Tibial nerve (tissue), 4 donors: Measurements from ENCODE around the gene QSER1. TPM values are rescaled to one million over a fixed set of nuclear protein-coding genes. Genes with fewer than 3 reads are reported as not detected.
A peak's percentile ranks its signal among the peaks of the same experiment; 100 is the strongest.
"Not testable (repeated sequence)": the region's sequence is repeated elsewhere in the genome, so short reads cannot be mapped to it uniquely, and the experiment has no call there.

Source experiments
- DNase-seq, 2 donors: peaks; one replicate each; pipeline ENCODE4 v3.0.0-alpha.2; 2019; ENCODE audit warnings: low spot score in 2 of 2
- H3K27ac ChIP-seq, 4 donors: fragments of 200-600 bp; sonication (generic) in 3 of 4; one replicate each; pipeline ENCODE4 v1.5.1; 2017 to 2019; ENCODE audit warnings: mild to moderate bottlenecking in 1 of 4
- H3K27me3 ChIP-seq, 2 donors: fragments of 200-600 bp; sonication (generic) in 1 of 2; one replicate each; pipeline versions ENCODE4 v1.5.1 to v1.6.0; 2017 to 2019
- H3K36me3 ChIP-seq, 3 donors: fragments of 200-600 bp; sonication (generic); one replicate each; pipeline ENCODE4 v1.5.1; 2018 to 2019
- H3K4me1 ChIP-seq, 4 donors: fragments of 200-600 bp; sonication (generic) in 3 of 4; one replicate each; pipeline ENCODE4 v1.5.1; 2017 to 2019
- H3K4me3 ChIP-seq, 4 donors: fragments of 200-600 bp; sonication (generic) in 3 of 4; one replicate each; pipeline ENCODE4 v1.5.1; 2017 to 2019; ENCODE audit warnings: mild to moderate bottlenecking in 1 of 4, moderate library complexity in 1 of 4
- H3K9me3 ChIP-seq, 4 donors: fragments of 200-600 bp; sonication (generic) in 3 of 4; one replicate each; pipeline ENCODE4 v1.5.1; 2017 to 2019
- EP300 ChIP-seq, 2 donors: sonication (generic); formaldehyde crosslinking; IDR thresholded peaks; one replicate each; pipeline ENCODE4 v1.6.1; 2017; ENCODE audit warnings: antibody characterized with exemption in 2 of 2, mild to moderate bottlenecking in 1 of 2
- POLR2A ChIP-seq, 2 donors: fragments of 450-650 bp; IDR thresholded peaks; one replicate each; pipeline ENCODE4 v1.6.1; 2017; ENCODE audit warnings: antibody characterized with exemption in 2 of 2, mild to moderate bottlenecking in 2 of 2, moderate library complexity in 2 of 2
- WGBS, 2 donors: methylation state at CpG; one replicate each; pipeline ENCODE4 v1.1.5; 2018; 5-methylcytosine and 5-hydroxymethylcytosine counted together
- total RNA-seq, 4 donors: library from RNA; depleted of rRNA; stranded (reverse); fragments of >200 nt; gene quantifications; one replicate each; pipeline ENCODE4 v1.1.0, GENCODE V29; 2016
- TF ChIP-seq, protein P1 (sequence below), 5 experiments: fragments of 200-600 bp in 3 of 5; fragments of 450-650 bp in 2 of 5; sonication (generic) in 3 of 5; IDR thresholded peaks; one replicate each; pipeline ENCODE4 v1.5.1; 2016 to 2019; ENCODE audit warnings: antibody characterized with exemption in 5 of 5, mild to moderate bottlenecking in 3 of 5, moderate library complexity in 2 of 5

QSER1 gene
- total RNA-seq, 4 donors from 2014 or later = 35.1 to 45.4 (median 36.2) TPM

GRCh38 chr11:32931606-32932005, 39.0 kb downstream of the QSER1 start:
- Histone ChIP-seq H3K4me3 (no peak overlapping the region), H3K4me1 (no peaks in the 10 kb centered on the region), H3K27me3 (no peaks in the 10 kb centered on the region), H3K9me3 (no peaks in the 10 kb centered on the region), H3K36me3 (peaks cover 0 to 61% (median 16%) of the 10 kb centered on the region in 3 donors), H3K27ac (no peak overlapping the region)
- no peak for DNase-seq
- TF ChIP-seq EP300 (IDR thresholded peaks at IDR 0.05) (no peak), POLR2A (IDR thresholded peaks at IDR 0.05) (no peak)
- TF ChIP-seq, protein P1, sequence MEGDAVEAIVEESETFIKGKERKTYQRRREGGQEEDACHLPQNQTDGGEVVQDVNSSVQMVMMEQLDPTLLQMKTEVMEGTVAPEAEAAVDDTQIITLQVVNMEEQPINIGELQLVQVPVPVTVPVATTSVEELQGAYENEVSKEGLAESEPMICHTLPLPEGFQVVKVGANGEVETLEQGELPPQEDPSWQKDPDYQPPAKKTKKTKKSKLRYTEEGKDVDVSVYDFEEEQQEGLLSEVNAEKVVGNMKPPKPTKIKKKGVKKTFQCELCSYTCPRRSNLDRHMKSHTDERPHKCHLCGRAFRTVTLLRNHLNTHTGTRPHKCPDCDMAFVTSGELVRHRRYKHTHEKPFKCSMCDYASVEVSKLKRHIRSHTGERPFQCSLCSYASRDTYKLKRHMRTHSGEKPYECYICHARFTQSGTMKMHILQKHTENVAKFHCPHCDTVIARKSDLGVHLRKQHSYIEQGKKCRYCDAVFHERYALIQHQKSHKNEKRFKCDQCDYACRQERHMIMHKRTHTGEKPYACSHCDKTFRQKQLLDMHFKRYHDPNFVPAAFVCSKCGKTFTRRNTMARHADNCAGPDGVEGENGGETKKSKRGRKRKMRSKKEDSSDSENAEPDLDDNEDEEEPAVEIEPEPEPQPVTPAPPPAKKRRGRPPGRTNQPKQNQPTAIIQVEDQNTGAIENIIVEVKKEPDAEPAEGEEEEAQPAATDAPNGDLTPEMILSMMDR (IDR thresholded peaks at IDR 0.05) = no peak
- WGBS, 2 donors = 96% methylated on average over 1 of the region's 1 CpG

DNA sequence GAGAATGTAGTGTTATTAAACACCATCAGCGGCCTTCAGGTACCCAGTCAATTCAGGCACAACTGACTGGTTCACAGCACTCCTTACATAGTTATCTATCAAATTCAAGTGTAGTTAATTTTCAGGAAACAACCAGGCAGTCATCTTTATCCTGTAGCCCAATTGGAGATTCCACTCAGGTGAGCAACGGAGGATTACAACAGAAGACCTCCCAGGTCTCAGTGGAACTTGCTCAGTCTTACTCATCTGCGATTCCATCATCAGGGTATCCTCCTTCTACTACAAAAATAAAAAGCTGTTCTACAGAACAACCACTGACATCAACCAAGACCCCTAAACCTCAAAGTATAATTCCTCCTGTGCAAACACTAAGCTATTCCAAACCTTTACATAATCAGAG, 39.6 kb downstream of the QSER1 start:
- 98 to 99% methylated on average over 3 of the region's 3 CpGs for WGBS, 2 donors
- H3K27ac ChIP-seq = no peak overlapping the region
- H3K36me3 ChIP-seq = peaks cover 0 to 66% (median 16%) of the 10 kb centered on the region in 3 donors
- no peaks in the 10 kb centered on the region for H3K4me1 ChIP-seq
- TF ChIP-seq POLR2A (IDR thresholded peaks at IDR 0.05) (no peak), EP300 (IDR thresholded peaks at IDR 0.05) (no peak)
- TF ChIP-seq, protein P1 (IDR thresholded peaks at IDR 0.05) = no peak
- no peak for DNase-seq
- H3K9me3 ChIP-seq = no peaks in the 10 kb centered on the region
- no peak overlapping the region for H3K4me3 ChIP-seq
- H3K27me3 ChIP-seq = no peaks in the 10 kb centered on the region

GRCh38 chr11:32935462-32936029, 42.9 kb downstream of the QSER1 start:
- Histone ChIP-seq H3K36me3 (peaks cover 0 to 64% (median 16%) of the 10 kb centered on the region in 3 donors), H3K9me3 (no peaks in the 10 kb centered on the region), H3K4me3 (no peak overlapping the region), H3K27me3 (no peaks in the 10 kb centered on the region), H3K27ac (no peak overlapping the region), H3K4me1 (peaks cover 0 to 13% (median 0%) of the 10 kb centered on the region in 4 donors)
- TF ChIP-seq, protein P1 (IDR thresholded peaks at IDR 0.05) = no peak
- TF ChIP-seq POLR2A (IDR thresholded peaks at IDR 0.05) (no peak), EP300 (IDR thresholded peaks at IDR 0.05) (no peak)
- no peak for DNase-seq

DNA sequence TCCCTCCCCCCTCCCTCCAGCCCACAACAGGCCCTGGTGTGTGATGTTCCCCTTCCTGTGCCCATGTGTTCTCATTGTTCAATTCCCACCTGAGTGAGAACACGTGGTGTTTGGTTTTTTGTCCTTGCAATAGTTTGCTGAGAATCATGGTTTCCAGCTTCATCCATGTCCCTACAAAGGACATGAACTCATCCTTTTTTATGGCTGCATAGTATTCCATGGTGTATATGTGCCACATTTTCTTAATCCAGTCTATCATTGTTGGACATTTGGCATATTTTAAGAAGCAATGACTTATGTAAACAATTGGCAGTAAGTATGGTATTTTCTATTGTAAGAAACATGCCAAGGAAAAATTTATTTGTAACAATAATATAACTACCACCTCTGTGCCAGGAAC, 43.6 kb downstream of the QSER1 start:
- WGBS, 2 donors = 94 to 100% methylated on average over 1 of the region's 1 CpG
- H3K27ac ChIP-seq, H3K27me3 ChIP-seq, DNase-seq, H3K9me3 ChIP-seq, H3K4me3 ChIP-seq: not testable (repeated sequence)
- Histone ChIP-seq H3K4me1 (peaks cover 0 to 13% (median 0%) of the 10 kb centered on the region in 4 donors), H3K36me3 (peaks cover 0 to 63% (median 16%) of the 10 kb centered on the region in 3 donors)

GRCh38 chr11:32937283-32937682, 44.7 kb downstream of the QSER1 start:
- H3K27me3 ChIP-seq, H3K4me3 ChIP-seq, DNase-seq, H3K9me3 ChIP-seq, H3K27ac ChIP-seq: not testable (repeated sequence)
- H3K36me3 ChIP-seq = peaks cover 0 to 52% (median 10%) of the 10 kb centered on the region in 3 donors
- WGBS, 2 donors = 97 to 99% methylated on average over 3 of the region's 3 CpGs
- H3K4me1 ChIP-seq = peaks cover 0 to 13% (median 0%) of the 10 kb centered on the region in 4 donors

DNA sequence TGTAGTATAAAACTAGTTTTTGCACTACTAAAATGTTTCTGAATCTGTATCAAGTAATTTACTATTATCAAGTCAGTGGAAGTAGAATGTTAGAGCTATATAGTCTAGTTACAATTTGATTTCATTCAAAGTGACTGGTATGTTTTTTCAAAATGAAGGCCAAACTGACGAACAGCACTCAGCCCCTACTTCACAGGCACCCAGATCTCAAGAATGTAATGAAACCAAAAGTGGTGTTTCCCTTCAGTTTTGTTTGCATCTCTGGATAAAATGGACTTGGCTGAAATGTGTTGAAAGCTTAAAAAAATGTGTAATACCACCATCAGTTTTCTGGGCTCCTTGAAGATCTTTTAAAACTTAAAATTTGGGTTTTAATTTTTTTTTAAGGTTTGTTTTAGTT, 46.4 kb downstream of the QSER1 start:
- Histone ChIP-seq H3K27ac (no peak overlapping the region), H3K4me1 (peaks cover 0 to 13% (median 0%) of the 10 kb centered on the region in 4 donors), H3K36me3 (peaks cover 0 to 35% (median 0%) of the 10 kb centered on the region in 3 donors), H3K4me3 (no peak overlapping the region), H3K9me3 (no peaks in the 10 kb centered on the region), H3K27me3 (no peaks in the 10 kb centered on the region)
- DNase-seq = no peak
- TF ChIP-seq EP300 (IDR thresholded peaks at IDR 0.05) = no peak
- TF ChIP-seq POLR2A (IDR thresholded peaks at IDR 0.05) = no peak
- 43 to 57% methylated on average over 1 of the region's 1 CpG for WGBS, 2 donors

GRCh38 chr11:32939866-32940265, 47.3 kb downstream of the QSER1 start:
- no peak for TF ChIP-seq POLR2A (IDR thresholded peaks at IDR 0.05)
- TF ChIP-seq, protein P1 (IDR thresholded peaks at IDR 0.05) = no peak
- no peak for TF ChIP-seq EP300 (IDR thresholded peaks at IDR 0.05)
- Histone ChIP-seq H3K9me3 (no peaks in the 10 kb centered on the region), H3K36me3 (peaks cover 0 to 26% (median 0%) of the 10 kb centered on the region in 3 donors), H3K4me1 (peaks cover 0 to 13% (median 0%) of the 10 kb centered on the region in 4 donors), H3K4me3 (no peak overlapping the region), H3K27ac (peak overlapping the region in 1 of 4 donors; percentile 19), H3K27me3 (no peaks in the 10 kb centered on the region)
- DNase-seq = no peak
